Smooth muscle cell of the umbilical artery (primary cell): ENCODE data around the gene MSH5. TPM values are rescaled to one million over a fixed set of nuclear protein-coding genes. Genes with fewer than 3 reads are reported as not detected.

ENCODE experiments used
- total RNA-seq: library from RNA; depleted of rRNA; stranded (reverse); fragments of >200 nt; gene quantifications from 2 replicates; pipeline ENCODE4 v1.2.3, GENCODE V29; 2014

MSH5 gene
- 3.6 and 10.9 TPM in 2 replicates for total RNA-seq

GRCh38 chr6:31739639-31740396, at the start of gene MSH5:
Gene MSH5, plus strand, starts transcription at chr6:31740005. Its CDS starts 462 bp downstream, at chr6:31740467.

GRCh38 chr6:31702819-31703716, 36.7 kb upstream of the MSH5 start, which contains the start of gene ABHD16A:
Gene ABHD16A, minus strand, starts transcription at chr6:31703324. Its CDS starts 43 bp downstream, at chr6:31703281.

DNA sequence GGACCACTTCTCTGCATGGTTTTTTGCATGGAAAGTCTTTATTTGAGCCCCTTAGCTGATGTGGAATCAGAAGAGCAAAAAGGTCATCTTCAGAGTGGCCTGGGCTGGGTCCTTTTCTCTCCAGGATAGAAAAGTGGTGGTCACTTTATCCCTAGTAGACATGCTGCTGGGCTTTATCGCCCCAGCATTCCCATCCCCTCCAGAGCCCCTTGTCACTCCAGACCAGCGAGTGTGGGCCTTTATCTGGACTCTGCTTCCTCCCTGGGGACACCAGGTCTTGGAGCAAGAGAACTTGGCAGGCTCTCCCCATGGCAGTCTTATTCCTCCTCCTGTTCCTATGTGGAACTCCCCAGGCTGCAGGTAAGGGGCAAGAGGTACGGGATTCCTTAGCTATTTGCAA, 33.2 kb upstream of the MSH5 start, which contains the start of gene LY6G6F:
TSS of gene LY6G6F (plus strand) at position 268 of the 400 bp plus-strand sequence. CDS start at position 309, 41 bp downstream.

DNA sequence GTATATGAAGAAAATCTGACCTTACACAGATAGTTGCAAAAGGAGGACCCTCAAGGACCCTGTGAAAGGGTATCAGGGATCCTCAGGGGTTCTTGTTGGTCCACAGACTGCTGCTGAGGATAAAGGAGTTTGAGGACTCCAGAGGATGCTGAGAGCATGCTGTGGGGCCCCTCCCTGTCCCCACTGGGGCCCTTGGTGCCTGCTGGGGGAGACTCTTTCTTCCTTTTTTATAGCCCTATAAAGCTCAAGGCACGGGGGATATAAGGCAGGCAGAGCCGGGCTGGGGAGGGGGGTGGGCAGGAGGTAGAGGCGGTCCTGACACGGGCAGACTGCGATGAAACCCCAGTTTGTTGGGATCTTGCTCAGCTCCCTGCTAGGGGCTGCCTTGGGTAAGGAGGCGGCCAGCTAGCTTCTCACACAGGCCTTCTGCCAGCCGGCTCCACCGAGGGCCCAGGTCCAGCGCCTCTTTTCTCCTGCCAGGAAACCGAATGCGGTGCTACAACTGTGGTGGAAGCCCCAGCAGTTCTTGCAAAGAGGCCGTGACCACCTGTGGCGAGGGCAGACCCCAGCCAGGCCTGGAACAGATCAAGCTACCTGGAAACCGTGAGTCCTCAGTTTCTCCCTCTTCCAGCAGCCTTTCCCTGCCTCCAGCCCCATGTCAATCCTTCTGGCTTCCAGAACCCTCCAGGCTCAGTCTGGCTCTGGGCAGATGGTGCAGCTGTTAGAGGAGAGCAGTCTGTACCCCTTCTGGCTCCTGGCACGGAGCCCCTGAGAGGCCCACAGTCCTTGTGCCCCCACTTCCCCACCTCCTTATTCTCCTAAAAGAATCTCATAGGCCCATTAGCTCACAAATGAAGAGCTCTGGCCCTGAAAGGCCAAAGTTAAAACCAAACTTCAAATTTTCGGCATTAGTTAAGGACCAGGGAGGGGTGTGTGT, 24.5 kb upstream of the MSH5 start, which contains the start of gene LY6G6D:
TSS of gene LY6G6D (plus strand) at position 327 of the 937 bp plus-strand sequence. CDS start at position 335, 8 bp downstream.

GRCh38 chr6:31721351-31722020, 18.3 kb upstream of the MSH5 start, which contains the start of gene LY6G6C:
Gene LY6G6C, minus strand, starts transcription at chr6:31721746. Its CDS starts 67 bp downstream, at chr6:31721679.

DNA sequence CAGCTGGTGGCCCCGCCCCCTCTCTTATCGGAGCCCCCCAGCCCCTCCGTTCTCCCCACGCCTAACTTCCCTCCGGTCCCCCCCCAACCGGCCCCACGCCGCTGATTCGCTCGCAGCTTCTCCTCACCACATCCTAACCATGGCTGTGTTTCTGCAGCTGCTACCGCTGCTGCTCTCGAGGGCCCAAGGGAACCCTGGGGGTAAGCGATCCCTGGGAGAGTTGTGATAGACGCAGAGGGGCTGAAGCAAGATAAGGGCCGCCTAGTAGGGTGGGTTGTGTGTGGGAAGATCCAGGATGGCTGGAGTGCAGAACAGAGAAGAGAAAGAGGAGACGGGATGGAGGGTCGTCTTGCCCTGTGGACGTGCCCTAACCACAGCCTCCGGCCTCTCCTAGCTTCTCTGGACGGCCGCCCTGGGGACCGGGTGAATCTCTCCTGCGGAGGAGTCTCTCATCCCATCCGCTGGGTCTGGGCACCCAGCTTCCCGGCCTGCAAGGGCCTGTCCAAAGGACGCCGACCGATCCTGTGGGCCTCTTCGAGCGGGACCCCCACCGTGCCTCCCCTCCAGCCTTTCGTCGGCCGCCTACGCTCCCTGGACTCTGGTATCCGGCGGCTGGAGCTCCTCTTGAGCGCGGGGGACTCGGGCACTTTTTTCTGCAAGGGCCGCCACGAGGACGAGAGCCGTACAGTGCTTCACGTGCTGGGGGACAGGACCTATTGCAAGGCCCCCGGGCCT, 16.4 kb upstream of the MSH5 start, which contains the start of gene MPIG6B:
TSS of gene MPIG6B (plus strand) at position 129 of the 735 bp plus-strand sequence. CDS start at position 140, 11 bp downstream.

GRCh38 chr6:31728767-31729514, 10.9 kb upstream of the MSH5 start, which contains the start of gene DDAH2:
Gene DDAH2, minus strand, starts transcription at chr6:31729299. Its CDS starts 138 bp downstream, at chr6:31729161.

GRCh38 chr6:31736021-31736767, 3.6 kb upstream of the MSH5 start, which contains the start of gene CLIC1:
Gene CLIC1, minus strand, starts transcription at chr6:31736530. Its CDS starts 230 bp downstream, at chr6:31736300.

GRCh38 chr6:31762356-31762755, 22.6 kb downstream of the MSH5 start, which contains the start of gene SAPCD1:
Gene SAPCD1, plus strand, starts transcription at chr6:31762656. Its CDS starts 399 bp downstream, at chr6:31763055.

GRCh38 chr6:31776989-31777666, 37.3 kb downstream of the MSH5 start, which contains the start of gene VWA7:
Gene VWA7, minus strand, starts transcription at chr6:31777328. Its CDS starts 549 bp downstream, at chr6:31776779.

GRCh38 chr6:31795616-31796298, 56.0 kb downstream of the MSH5 start, which contains the start of gene VARS1:
Gene VARS1, minus strand, starts transcription at chr6:31795752. Its CDS starts 535 bp downstream, at chr6:31795217.

DNA sequence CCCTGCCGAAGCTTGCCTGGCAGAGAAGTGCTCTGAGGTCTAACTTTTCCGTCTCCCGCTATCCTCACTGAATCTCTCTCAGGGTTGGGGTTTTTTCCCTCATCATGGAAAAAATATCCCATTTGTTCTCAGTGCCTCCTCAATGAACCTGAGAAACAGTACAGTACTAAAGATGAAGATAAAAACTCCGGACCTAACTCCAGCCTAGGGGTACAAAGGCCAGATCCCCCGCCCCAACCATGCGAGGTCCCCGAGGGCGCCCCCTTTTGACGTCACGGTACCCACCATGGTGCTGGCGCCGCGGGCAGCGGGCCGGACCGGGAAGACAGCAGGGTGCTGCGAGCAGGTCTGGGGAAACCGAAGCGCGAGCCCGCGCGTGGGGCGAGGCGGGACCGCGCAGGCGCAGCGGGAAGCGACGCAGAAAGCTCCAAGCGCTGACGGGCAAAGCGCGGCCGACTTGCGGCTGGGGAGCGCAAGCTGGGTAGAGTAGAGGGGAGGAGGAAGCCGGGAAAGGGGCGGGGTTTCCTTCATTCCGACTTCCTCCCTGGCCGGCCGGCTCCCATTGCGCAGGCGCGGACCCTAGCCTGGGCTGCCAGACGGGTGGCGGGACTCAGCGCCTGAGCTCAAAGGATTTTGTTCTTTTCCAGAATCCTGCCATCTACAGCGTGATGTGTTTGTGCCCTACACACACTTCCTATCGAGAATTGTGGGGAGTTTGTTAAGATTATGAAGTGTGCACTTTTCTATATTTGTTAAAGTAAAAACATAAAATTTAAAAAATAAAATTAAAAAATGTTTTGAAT, 66.9 kb downstream of the MSH5 start, which contains the start of gene LSM2:
TSS of gene LSM2 (minus strand) at position 497 of the 803 bp plus-strand sequence. CDS start at position 288, 209 bp downstream.

